Activated CD8-positive, alpha-beta T cell treated with anti-CD3 and anti-CD28 coated beads for 36 hours (primary cell): ENCODE results near the gene NPR1. TPM values are rescaled to one million over a fixed set of nuclear protein-coding genes. Genes with fewer than 3 reads are reported as not detected.
A peak's percentile ranks its signal among the peaks of the same experiment; 100 is the strongest.
"Not testable (repeated sequence)": the region's sequence is repeated elsewhere in the genome, so short reads cannot be mapped to it uniquely, and the experiment has no call there.

ENCODE experiments used
- ATAC-seq: fragments of 200-7000 bp; cut with Tn5 transposase; one replicate; pipeline ENCODE4 v1.10.0; 2021; ENCODE audit warnings: mild to moderate bottlenecking, moderate library complexity
- CTCF ChIA-PET: fragments of 350-600 bp; sonication (Branson Sonifier 250); formaldehyde crosslinking; loops from one replicate; lab custom pipeline; 2021; ENCODE audit warnings: antibody characterized with exemption; lab: Charles Lee
- POLR2A ChIA-PET: fragments of 350-600 bp; sonication (Branson Sonifier 250); formaldehyde crosslinking; loops from one replicate; lab custom pipeline; 2021; ENCODE audit warnings: antibody characterized with exemption; lab: Charles Lee
- DNase-seq: peaks from one replicate; pipeline ENCODE4 v3.0.0-alpha.2; 2020
- H3K27ac Mint-ChIP-seq: one replicate; pipeline ENCODE4 v1.8.0; 2021; ENCODE audit warnings: mild to moderate bottlenecking, mixed read lengths
- H3K27me3 Mint-ChIP-seq: one replicate; pipeline ENCODE4 v1.8.0; 2021; ENCODE audit warnings: mixed read lengths
- H3K36me3 Mint-ChIP-seq: one replicate; pipeline ENCODE4 v1.8.0; 2021; ENCODE audit warnings: low read depth, mixed read lengths
- H3K4me1 Mint-ChIP-seq: one replicate; pipeline ENCODE4 v1.8.0; 2021; ENCODE audit warnings: low read depth, mixed read lengths
- H3K4me3 Mint-ChIP-seq: one replicate; pipeline ENCODE4 v1.8.0; 2021; ENCODE audit warnings: mild to moderate bottlenecking, moderate library complexity, mixed read lengths
- H3K9me3 Mint-ChIP-seq: one replicate; pipeline ENCODE4 v1.8.0; 2021; ENCODE audit warnings: mixed read lengths
- CTCF ChIP-seq: fragments of 200-600 bp; IDR thresholded peaks from one replicate; pipeline ENCODE4 v1.8.0; 2022; ENCODE audit warnings: antibody characterized with exemption, mild to moderate bottlenecking
- intact Hi-C: fragments of 100-400 bp; cut with micrococcal nuclease; formaldehyde crosslinking; loops from one replicate; pipeline ENCODE4 v1.10.0; 2022
- total RNA-seq, 2 experiments: library from RNA; stranded (reverse); gene quantifications; one replicate each; pipeline ENCODE4 v1.2.3, GENCODE V29; 2021

NPR1 gene
- total RNA-seq, 2 experiments from 2014 or later: not detected

GRCh38 chr1:153636312-153636711 is 42.2 kb upstream of the NPR1 start:
- no peaks in the 10 kb centered on the region for H3K27me3 Mint-ChIP-seq
- peaks cover 48% of the 10 kb centered on the region for H3K4me1 Mint-ChIP-seq
- H3K9me3 Mint-ChIP-seq: peaks cover 4% of the 10 kb centered on the region
- peaks cover 55% of the 10 kb centered on the region for H3K36me3 Mint-ChIP-seq
- H3K27ac Mint-ChIP-seq: peak overlapping the region; percentile 99
- ATAC-seq (no peak), DNase-seq (no peak)
- TF ChIP-seq CTCF: no peak
- H3K4me3 Mint-ChIP-seq: peak overlapping the region; percentile 100
- ChIA-PET POLR2A (interaction anchor here (0.7 to 6.3 kb wide), 6 partner anchors 9 to 506 kb away, joined by 4 to 72 read pairs (median 26); partner anchors contain the start of genes ILF2 and SNAPIN), CTCF (interaction anchor here (1.2 kb wide), 1 partner anchor 68 kb away, joined by 3 read pairs; no protein-coding TSS in a partner anchor)
- intact Hi-C loops: no loop called here

GRCh38 chr1:153638261-153638660 is 40.2 kb upstream of the NPR1 start:
- TF ChIP-seq CTCF: no peak
- no peak overlapping the region for H3K4me3 Mint-ChIP-seq
- POLR2A ChIA-PET: interaction anchor here (0.9 to 6.3 kb wide), 7 partner anchors 12 to 106 kb away, joined by 3 to 72 read pairs (median 4); partner anchors contain the start of gene SNAPIN
- DNase-seq: no peak
- H3K27ac Mint-ChIP-seq: no peak overlapping the region
- ATAC-seq: no peak
- intact Hi-C loops: no loop called here
- peaks cover 47% of the 10 kb centered on the region for H3K4me1 Mint-ChIP-seq
- CTCF ChIA-PET: interaction anchor here (0.7 to 1.5 kb wide), 9 partner anchors 13 to 160 kb away, joined by 3 to 7 read pairs (median 3); partner anchors contain the start of gene SNAPIN
- peaks cover 69% of the 10 kb centered on the region for H3K36me3 Mint-ChIP-seq
- peaks cover 2% of the 10 kb centered on the region for H3K9me3 Mint-ChIP-seq
- no peaks in the 10 kb centered on the region for H3K27me3 Mint-ChIP-seq

- H3K27ac Mint-ChIP-seq: no peak overlapping the region
- intact Hi-C loops: no loop called here
These were observed 39.2 kb upstream of the NPR1 start for GRCh38 chr1:153639280-153639679.

GRCh38 chr1:153640213-153640612 is 38.3 kb upstream of the NPR1 start:
- DNase-seq, H3K4me3 Mint-ChIP-seq, intact Hi-C loops, H3K27me3 Mint-ChIP-seq, ATAC-seq, H3K9me3 Mint-ChIP-seq: not testable (repeated sequence)
- CTCF ChIA-PET: interaction anchor here (1.4 to 5.5 kb wide), 3 partner anchors 12 to 129 kb away, joined by 3 to 21 read pairs (median 4); no protein-coding TSS in a partner anchor
- POLR2A ChIA-PET: interaction anchor here (0.6 to 6.3 kb wide), 5 partner anchors 10 to 27 kb away, joined by 3 to 72 read pairs (median 4); partner anchors contain the start of gene SNAPIN
- H3K27ac Mint-ChIP-seq: peak overlapping the region; percentile 52
- H3K36me3 Mint-ChIP-seq: peaks cover 78% of the 10 kb centered on the region
- H3K4me1 Mint-ChIP-seq: peaks cover 55% of the 10 kb centered on the region

More at GRCh38 chr1:153639280-153639679, 39.2 kb upstream of the NPR1 start:
- DNase-seq: no peak
- Mint-ChIP-seq H3K4me1 (peaks cover 50% of the 10 kb centered on the region), H3K36me3 (peaks cover 77% of the 10 kb centered on the region), H3K4me3 (no peak overlapping the region), H3K9me3 (no peaks in the 10 kb centered on the region), H3K27me3 (no peaks in the 10 kb centered on the region)
- POLR2A ChIA-PET: interaction anchor here (0.9 to 6.3 kb wide), 5 partner anchors 11 to 95 kb away, joined by 3 to 72 read pairs (median 4); partner anchors contain the start of gene SNAPIN
- TF ChIP-seq CTCF: no peak
- CTCF ChIA-PET: interaction anchor here (1.4 kb wide), 1 partner anchor 13 kb away, joined by 4 read pairs; no protein-coding TSS in a partner anchor
- no peak for ATAC-seq

GRCh38 chr1:153640861-153641260 is 37.6 kb upstream of the NPR1 start:
- ATAC-seq (no peak), DNase-seq (no peak)
- Mint-ChIP-seq H3K9me3 (no peaks in the 10 kb centered on the region), H3K4me3 (no peak overlapping the region), H3K27me3 (no peaks in the 10 kb centered on the region), H3K27ac (peak overlapping the region; percentile 52), H3K4me1 (peaks cover 58% of the 10 kb centered on the region), H3K36me3 (peaks cover 80% of the 10 kb centered on the region)
- no peak for TF ChIP-seq CTCF
- intact Hi-C loops: no loop called here
- CTCF ChIA-PET: interaction anchor here (1.5 to 5.5 kb wide), 2 partner anchors 108 to 130 kb away, joined by 3 to 21 read pairs; no protein-coding TSS in a partner anchor
- POLR2A ChIA-PET: interaction anchor here (0.9 to 6.3 kb wide), 5 partner anchors 9 to 330 kb away, joined by 3 to 72 read pairs (median 4); partner anchors contain the start of gene SNAPIN
